ENCODE results near the gene GSTA4.

GRCh38 chr6:52995913-52996645 lies 995 bp upstream of the GSTA4 start:
- TF ChIP-seq, protein P1, sequence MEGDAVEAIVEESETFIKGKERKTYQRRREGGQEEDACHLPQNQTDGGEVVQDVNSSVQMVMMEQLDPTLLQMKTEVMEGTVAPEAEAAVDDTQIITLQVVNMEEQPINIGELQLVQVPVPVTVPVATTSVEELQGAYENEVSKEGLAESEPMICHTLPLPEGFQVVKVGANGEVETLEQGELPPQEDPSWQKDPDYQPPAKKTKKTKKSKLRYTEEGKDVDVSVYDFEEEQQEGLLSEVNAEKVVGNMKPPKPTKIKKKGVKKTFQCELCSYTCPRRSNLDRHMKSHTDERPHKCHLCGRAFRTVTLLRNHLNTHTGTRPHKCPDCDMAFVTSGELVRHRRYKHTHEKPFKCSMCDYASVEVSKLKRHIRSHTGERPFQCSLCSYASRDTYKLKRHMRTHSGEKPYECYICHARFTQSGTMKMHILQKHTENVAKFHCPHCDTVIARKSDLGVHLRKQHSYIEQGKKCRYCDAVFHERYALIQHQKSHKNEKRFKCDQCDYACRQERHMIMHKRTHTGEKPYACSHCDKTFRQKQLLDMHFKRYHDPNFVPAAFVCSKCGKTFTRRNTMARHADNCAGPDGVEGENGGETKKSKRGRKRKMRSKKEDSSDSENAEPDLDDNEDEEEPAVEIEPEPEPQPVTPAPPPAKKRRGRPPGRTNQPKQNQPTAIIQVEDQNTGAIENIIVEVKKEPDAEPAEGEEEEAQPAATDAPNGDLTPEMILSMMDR (conservative IDR thresholded peaks at IDR 0.05; ENCODE audit: low read length): no peak
- no peak for TF ChIP-seq EZH2phosphoT487 (IDR thresholded peaks at IDR 0.05; ENCODE audit: borderline replicate concordance, low read depth, low read length)
